ENCODE measurements around the gene TSPAN17.

Gene TSPAN17

GRCh38 chr5:176659860-176660461 is 12.7 kb downstream of the TSPAN17 start:
- no peak for DNase-seq (ENCODE audit: low read depth in 2 of 2)

- no peak for DNase-seq (ENCODE audit: low read depth in 2 of 2)
Observed at GRCh38 chr5:176660530-176660859, 13.2 kb downstream of the TSPAN17 start.

- DNase-seq (ENCODE audit: low read depth in 2 of 2), result peak; percentile 56 to 57
Observed at GRCh38 chr5:176660860-176661641, 13.8 kb downstream of the TSPAN17 start.

- DNase-seq (ENCODE audit: low read depth in 2 of 2), result no peak
Observed at GRCh38 chr5:176661676-176662075, 14.4 kb downstream of the TSPAN17 start.

GRCh38 chr5:176662371-176663333 is 15.4 kb downstream of the TSPAN17 start:
- DNase-seq (ENCODE audit: low read depth in 2 of 2), result no peak

GRCh38 chr5:176663566-176663965 is 16.3 kb downstream of the TSPAN17 start:
- DNase-seq (ENCODE audit: low read depth in 2 of 2), result no peak

GRCh38 chr5:176664479-176664878 is 17.2 kb downstream of the TSPAN17 start:
- no peak for DNase-seq (ENCODE audit: low read depth in 2 of 2)

GRCh38 chr5:176664886-176665285 is 17.6 kb downstream of the TSPAN17 start:
- no peak for DNase-seq (ENCODE audit: low read depth in 2 of 2)

- DNase-seq (ENCODE audit: low read depth in 2 of 2), result no peak
Observed at GRCh38 chr5:176665517-176665916, 18.2 kb downstream of the TSPAN17 start.

- DNase-seq (ENCODE audit: low read depth in 2 of 2), result no peak
Observed at GRCh38 chr5:176667637-176668036, 20.4 kb downstream of the TSPAN17 start.

- no peak for DNase-seq (ENCODE audit: low read depth in 2 of 2)
Observed at GRCh38 chr5:176670449-176670848, 23.2 kb downstream of the TSPAN17 start.

GRCh38 chr5:176671399-176671798 is 24.1 kb downstream of the TSPAN17 start:
- DNase-seq (ENCODE audit: low read depth in 2 of 2), result no peak

GRCh38 chr5:176671890-176672747 is 24.8 kb downstream of the TSPAN17 start:
- no peak for DNase-seq (ENCODE audit: low read depth in 2 of 2)

GRCh38 chr5:176673651-176674583 is 26.6 kb downstream of the TSPAN17 start:
- DNase-seq (ENCODE audit: low read depth in 2 of 2), result no peak

GRCh38 chr5:176674799-176675198 is 27.5 kb downstream of the TSPAN17 start:
- DNase-seq (ENCODE audit: low read depth in 2 of 2), result no peak

GRCh38 chr5:176675676-176676360 is 28.5 kb downstream of the TSPAN17 start:
- no peak for DNase-seq (ENCODE audit: low read depth in 2 of 2)

- DNase-seq (ENCODE audit: low read depth in 2 of 2), result no peak
Observed at GRCh38 chr5:176676361-176676824, 29.1 kb downstream of the TSPAN17 start.

- no peak for DNase-seq (ENCODE audit: low read depth in 2 of 2)
Observed at GRCh38 chr5:176677209-176677939, 30.1 kb downstream of the TSPAN17 start.

- DNase-seq (ENCODE audit: low read depth in 2 of 2), result no peak
Observed at GRCh38 chr5:176678584-176678983, 31.3 kb downstream of the TSPAN17 start.
